ENCODE results near the gene GSTO2. TPM values are rescaled to one million over a fixed set of nuclear protein-coding genes. Genes with fewer than 3 reads are reported as not detected.

The GSTO2 gene
- total RNA-seq, 1 experiment from 2014 or later = 0.13 TPM

- Histone ChIP-seq H3K4me1 (replicated peaks) (peaks cover 2% of the 10 kb centered on the region), H3K4me3 (no peak overlapping the region), H3K36me3 (no peaks in the 10 kb centered on the region), H3K9me3 (replicated peaks) (no peaks in the 10 kb centered on the region), H3K27ac (no peak overlapping the region), H3K27me3 (replicated peaks) (no peaks in the 10 kb centered on the region)
- no peak for DNase-seq (ENCODE audit: low read depth in 1 of 2, low spot score in 2 of 2)
Observed at GRCh38 chr10:104345515-104345914, 76.5 kb downstream of the GSTO2 start.

- Histone ChIP-seq H3K27me3 (replicated peaks) (no peaks in the 10 kb centered on the region), H3K9me3 (replicated peaks) (no peaks in the 10 kb centered on the region), H3K4me1 (replicated peaks) (peaks cover 6% of the 10 kb centered on the region), H3K4me3 (no peak overlapping the region), H3K27ac (no peak overlapping the region), H3K36me3 (no peaks in the 10 kb centered on the region)
- DNase-seq (ENCODE audit: low read depth in 1 of 2, low spot score in 2 of 2) = no peak
Observed at GRCh38 chr10:104345941-104346340, 77.0 kb downstream of the GSTO2 start.

GRCh38 chr10:104347295-104348045 lies 78.5 kb downstream of the GSTO2 start:
- Histone ChIP-seq H3K4me1 (replicated peaks) (peaks cover 15% of the 10 kb centered on the region), H3K36me3 (no peaks in the 10 kb centered on the region)

GRCh38 chr10:104348601-104349000 lies 79.6 kb downstream of the GSTO2 start:
- no peaks in the 10 kb centered on the region for H3K27me3 ChIP-seq (replicated peaks)
- H3K36me3 ChIP-seq = no peaks in the 10 kb centered on the region
- H3K4me1 ChIP-seq (replicated peaks) = peaks cover 20% of the 10 kb centered on the region
- no peak for DNase-seq (ENCODE audit: low read depth in 1 of 2, low spot score in 2 of 2)
- no peaks in the 10 kb centered on the region for H3K9me3 ChIP-seq (replicated peaks)
- no peak overlapping the region for H3K4me3 ChIP-seq
- H3K27ac ChIP-seq = no peak overlapping the region

More at GRCh38 chr10:104347295-104348045, 78.5 kb downstream of the GSTO2 start:
- H3K27ac ChIP-seq = no peak overlapping the region
- H3K4me3 ChIP-seq = no peak overlapping the region
- DNase-seq (ENCODE audit: low read depth in 1 of 2, low spot score in 2 of 2) = no peak
- no peaks in the 10 kb centered on the region for H3K9me3 ChIP-seq (replicated peaks)
- H3K27me3 ChIP-seq (replicated peaks) = no peaks in the 10 kb centered on the region

- Histone ChIP-seq H3K4me3 (no peak overlapping the region), H3K27ac (no peak overlapping the region), H3K9me3 (replicated peaks) (no peaks in the 10 kb centered on the region), H3K4me1 (replicated peaks) (peaks cover 24% of the 10 kb centered on the region), H3K36me3 (no peaks in the 10 kb centered on the region), H3K27me3 (replicated peaks) (no peaks in the 10 kb centered on the region)
- no peak for DNase-seq (ENCODE audit: low read depth in 1 of 2, low spot score in 2 of 2)
Observed at GRCh38 chr10:104349623-104350126, 80.7 kb downstream of the GSTO2 start.

DNA sequence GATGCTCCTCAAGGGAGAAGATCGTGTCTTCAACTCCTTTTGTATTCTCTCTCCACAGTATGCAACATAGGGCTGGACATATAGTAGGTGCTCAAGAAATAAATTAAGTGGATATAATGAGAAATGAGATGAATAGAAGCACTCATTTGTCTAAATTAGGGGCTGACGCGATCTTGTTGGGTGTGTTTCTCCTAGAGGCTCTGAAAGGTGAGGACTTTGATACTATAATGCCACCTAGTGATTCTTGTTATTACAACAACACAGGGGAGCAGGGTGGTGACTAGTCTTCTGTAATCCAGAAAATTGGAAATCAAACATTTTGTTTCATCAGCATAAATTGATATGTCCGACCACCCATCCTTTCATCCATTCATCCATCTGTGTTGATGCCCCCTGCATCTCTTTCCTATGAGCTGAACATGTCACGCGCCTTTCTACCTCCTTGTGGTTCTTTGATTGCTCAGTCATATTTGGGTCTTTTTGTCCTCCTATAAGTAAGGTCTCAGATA lies 81.2 kb downstream of the GSTO2 start:
- H3K9me3 ChIP-seq (replicated peaks) = no peaks in the 10 kb centered on the region
- peaks cover 24% of the 10 kb centered on the region for H3K4me1 ChIP-seq (replicated peaks)
- H3K36me3 ChIP-seq = no peaks in the 10 kb centered on the region
- no peaks in the 10 kb centered on the region for H3K27me3 ChIP-seq (replicated peaks)
- DNase-seq (ENCODE audit: low read depth in 1 of 2, low spot score in 2 of 2) = peak in 1 of 2 experiments; percentile 56
- H3K4me3 ChIP-seq = no peak overlapping the region
- no peak overlapping the region for H3K27ac ChIP-seq

DNA sequence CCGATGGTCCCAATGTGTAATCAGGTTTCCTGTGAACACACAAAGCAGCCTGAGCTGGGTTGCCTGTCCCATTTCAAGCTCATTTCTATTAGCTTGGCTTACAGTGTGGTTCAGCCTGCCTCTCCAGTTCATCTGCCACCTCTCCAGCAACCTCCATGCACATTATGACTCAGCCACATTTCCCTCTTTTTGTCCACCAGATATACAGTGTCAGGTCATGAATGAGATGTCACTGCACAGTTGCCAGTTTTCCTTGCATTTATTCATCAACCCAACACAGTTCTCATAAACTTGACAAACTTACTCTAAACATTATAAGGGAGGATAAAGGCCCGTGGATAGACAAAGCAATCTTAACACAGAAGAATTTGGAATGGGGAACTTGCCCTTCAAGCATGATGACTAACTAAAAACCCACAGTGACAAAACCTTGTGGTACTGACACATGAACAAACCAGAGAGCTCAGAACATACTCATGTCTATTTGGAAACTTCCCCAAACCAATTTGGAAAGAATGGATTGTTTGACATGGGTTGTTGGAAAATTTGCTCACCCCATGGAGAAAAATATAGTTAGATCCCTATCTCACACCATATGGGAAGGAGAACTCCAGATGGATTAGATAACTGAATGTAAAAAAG lies 82.2 kb downstream of the GSTO2 start:
- DNase-seq (ENCODE audit: low read depth in 1 of 2, low spot score in 2 of 2) = peak in 1 of 2 experiments; percentile 35

GRCh38 chr10:104351919-104352318 lies 82.9 kb downstream of the GSTO2 start:
- no peak for DNase-seq (ENCODE audit: low read depth in 1 of 2, low spot score in 2 of 2)
- Histone ChIP-seq H3K4me3 (no peak overlapping the region), H3K36me3 (no peaks in the 10 kb centered on the region), H3K27ac (no peak overlapping the region), H3K27me3 (replicated peaks) (0 out of 2 replicates have a peak, but pooled peaks cover 2% of the 10 kb centered on the region), H3K9me3 (replicated peaks) (no peaks in the 10 kb centered on the region), H3K4me1 (replicated peaks) (peaks cover 24% of the 10 kb centered on the region)

More for the DNA sequence above, 82.2 kb downstream of the GSTO2 start:
- Histone ChIP-seq H3K4me1 (replicated peaks) (peaks cover 24% of the 10 kb centered on the region), H3K9me3 (replicated peaks) (no peaks in the 10 kb centered on the region), H3K36me3 (no peaks in the 10 kb centered on the region), H3K27ac (no peak overlapping the region), H3K4me3 (no peak overlapping the region), H3K27me3 (replicated peaks) (0 out of 2 replicates have a peak, but pooled peaks cover 2% of the 10 kb centered on the region)

- H3K27ac ChIP-seq = no peak within 1 kb of the TSS
- peak; percentile 91 to 92 for DNase-seq (ENCODE audit: low read depth in 1 of 2, low spot score in 2 of 2)
- peak within 1 kb of the TSS; percentile 24 for H3K4me3 ChIP-seq
- H3K27me3 ChIP-seq (replicated peaks) = 0 out of 2 replicates have a peak, but pooled peaks cover 2% of the 10 kb centered on the region
- H3K4me1 ChIP-seq (replicated peaks) = peaks cover 24% of the 10 kb centered on the region
- no peaks in the 10 kb centered on the region for H3K36me3 ChIP-seq
- H3K9me3 ChIP-seq (replicated peaks) = no peaks in the 10 kb centered on the region
Observed at GRCh38 chr10:104353325-104354048, 84.5 kb downstream of the GSTO2 start, which contains the start of gene CFAP58. Gene CFAP58, plus strand, starts transcription at chr10:104353833. Its CDS starts 65 bp downstream, at chr10:104353898.

Other genes starting within 250 kb of the GSTO2 start
- gene COL17A1, start 183.3 kb upstream of the GSTO2 start, total RNA-seq (2014; rRNA removed; shearing (Covaris generic)) = 0.05 TPM in 1 of 2 replicates, not detected in the other
- 11.0 and 15.1 TPM in 2 replicates for gene SFR1, start 147.0 kb upstream of the GSTO2 start, total RNA-seq (2014; rRNA removed; shearing (Covaris generic))
- 0.08 and 0.16 TPM in 2 replicates for gene CFAP43, start 36.8 kb upstream of the GSTO2 start, total RNA-seq (2014; rRNA removed; shearing (Covaris generic))
- 186 and 247 TPM in 2 replicates for gene GSTO1, start 14.3 kb upstream of the GSTO2 start, total RNA-seq (2014; rRNA removed; shearing (Covaris generic))
- 3.8 and 4.2 TPM in 2 replicates for gene ITPRIP, start 69.3 kb downstream of the GSTO2 start, total RNA-seq (2014; rRNA removed; shearing (Covaris generic))
- gene CFAP58, start 84.6 kb downstream of the GSTO2 start, total RNA-seq (2014; rRNA removed; shearing (Covaris generic)) = 0.34 and 1.5 TPM in 2 replicates

Measured in SJSA1 (cell line).